IMR-90 (cell line): Measurements from ENCODE around the gene PIKFYVE.

Source experiments
- CEBPB ChIP-seq: IDR thresholded peaks from 2 replicates; pipeline ENCODE4 v1.6.1; 2012; ENCODE audit warnings: low read depth, low read length, improper control_type of control experiment
- CTCF ChIP-seq: conservative IDR thresholded peaks from 2 replicates; pipeline ENCODE4 v1.5.1; 2012; ENCODE audit warnings: mild to moderate bottlenecking, low read depth, low read length, improper control_type of control experiment
- NFE2L2 ChIP-seq: fragments of 150-350 bp; IDR thresholded peaks from 2 replicates; pipeline ENCODE4 v1.6.1; 2016; ENCODE audit warnings: low read depth, mild to moderate bottlenecking, low read length
- RAD21 ChIP-seq: IDR thresholded peaks from 2 replicates; pipeline ENCODE4 v1.6.1; 2012; ENCODE audit warnings: low read length, improper control_type of control experiment

DNA sequence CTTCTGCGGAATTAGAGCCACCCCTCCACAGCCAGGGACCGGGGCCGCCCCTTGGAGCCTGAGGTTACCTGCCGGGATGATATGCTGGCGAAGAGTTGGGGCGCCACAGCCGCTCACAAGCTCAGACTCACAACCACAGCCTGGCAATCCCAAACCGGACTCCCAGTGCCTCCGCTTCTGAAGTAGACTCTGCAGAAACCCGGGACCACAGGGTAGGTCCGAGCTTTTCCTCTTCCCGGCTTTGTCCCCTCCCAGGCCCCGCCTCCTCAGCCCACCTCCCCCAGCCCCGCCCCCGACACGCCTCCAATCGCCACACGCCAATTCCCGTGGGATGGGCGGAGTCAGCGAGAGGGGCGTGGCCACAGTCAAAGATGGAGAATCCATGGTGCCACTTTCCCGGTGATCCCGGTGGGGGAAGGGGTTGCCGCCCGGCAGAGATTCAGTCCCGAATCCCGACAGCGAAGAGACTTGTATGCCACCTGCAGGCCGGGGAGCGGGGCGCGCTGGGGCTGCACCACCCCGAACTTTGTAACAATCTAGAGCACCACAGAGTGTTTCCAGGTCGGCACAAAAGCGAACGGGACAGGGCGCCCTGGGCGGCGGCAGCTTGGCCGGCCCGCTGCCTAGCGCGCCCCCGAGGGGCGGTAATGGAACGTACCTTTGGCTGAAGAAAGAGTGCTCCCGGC is 11.0 kb upstream of the PIKFYVE start, which contains the start of gene IDH1:
- TF ChIP-seq CTCF (peak; percentile 42), RAD21 (peak; percentile 31), NFE2L2 (no peak), CEBPB (no peak)
